Left kidney (tissue), 2 donors: ENCODE data around the gene TMEM200B. TPM values are rescaled to one million over a fixed set of nuclear protein-coding genes. Genes with fewer than 3 reads are reported as not detected.
A peak's percentile ranks its signal among the peaks of the same experiment; 100 is the strongest.
"Not testable (repeated sequence)": the region's sequence is repeated elsewhere in the genome, so short reads cannot be mapped to it uniquely, and the experiment has no call there.

Experiments
- DNase-seq: peaks from one replicate; pipeline ENCODE4 v3.0.0-alpha.2; 2013
- polyA plus RNA-seq: library from polyadenylated mRNA; unstranded; fragments of 120-200 nt; gene quantifications from one replicate; pipeline ENCODE4 v1.2.1, GENCODE V29; 2013; ENCODE audit not compliant: insufficient read length

The TMEM200B gene
- polyA plus RNA-seq, 1 donor = 13.4 TPM

DNA sequence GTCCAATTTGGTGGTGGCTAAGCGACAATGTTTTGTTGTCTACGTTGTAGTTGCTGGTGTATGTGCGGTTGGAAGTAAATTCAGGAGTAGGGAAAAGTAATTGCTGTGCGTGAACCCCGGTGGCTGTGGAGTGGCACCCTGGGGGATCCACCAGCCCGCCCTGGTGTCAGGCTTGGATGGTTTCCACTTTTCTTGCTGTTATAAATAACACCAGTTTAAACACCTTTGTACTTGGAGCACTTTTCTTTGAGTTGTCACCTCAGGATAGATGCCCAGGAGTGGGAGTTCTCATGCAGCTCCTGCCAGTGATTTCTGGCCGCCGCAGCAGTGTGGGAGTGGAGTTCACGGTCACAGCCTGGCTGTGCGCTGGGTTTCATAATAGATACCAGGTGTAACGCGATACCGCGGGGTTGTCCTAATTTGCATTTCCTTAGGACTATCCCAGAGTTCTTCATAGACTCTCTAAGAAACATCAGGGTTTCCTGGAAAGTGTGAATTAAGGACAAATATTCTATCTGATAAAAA is 12.8 kb upstream of the TMEM200B start:
- DNase-seq = peak; percentile 64

DNA sequence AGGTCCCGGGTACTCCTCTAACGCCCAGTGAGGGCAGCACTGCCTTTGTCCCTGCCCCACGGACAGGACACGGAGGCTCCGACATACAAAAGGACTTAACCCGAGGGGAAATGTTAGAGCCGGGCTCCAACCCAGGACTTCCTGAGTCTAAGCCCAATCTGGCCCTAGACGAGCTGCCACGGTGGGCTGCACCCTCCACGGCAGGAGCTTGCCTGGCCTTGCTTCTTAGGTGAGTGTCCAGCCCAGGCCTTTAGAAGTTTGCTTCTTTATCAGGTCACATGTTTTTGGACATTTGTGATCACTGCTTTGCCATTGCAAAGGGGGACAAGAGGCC is 11.0 kb upstream of the TMEM200B start:
- no peak for DNase-seq

DNA sequence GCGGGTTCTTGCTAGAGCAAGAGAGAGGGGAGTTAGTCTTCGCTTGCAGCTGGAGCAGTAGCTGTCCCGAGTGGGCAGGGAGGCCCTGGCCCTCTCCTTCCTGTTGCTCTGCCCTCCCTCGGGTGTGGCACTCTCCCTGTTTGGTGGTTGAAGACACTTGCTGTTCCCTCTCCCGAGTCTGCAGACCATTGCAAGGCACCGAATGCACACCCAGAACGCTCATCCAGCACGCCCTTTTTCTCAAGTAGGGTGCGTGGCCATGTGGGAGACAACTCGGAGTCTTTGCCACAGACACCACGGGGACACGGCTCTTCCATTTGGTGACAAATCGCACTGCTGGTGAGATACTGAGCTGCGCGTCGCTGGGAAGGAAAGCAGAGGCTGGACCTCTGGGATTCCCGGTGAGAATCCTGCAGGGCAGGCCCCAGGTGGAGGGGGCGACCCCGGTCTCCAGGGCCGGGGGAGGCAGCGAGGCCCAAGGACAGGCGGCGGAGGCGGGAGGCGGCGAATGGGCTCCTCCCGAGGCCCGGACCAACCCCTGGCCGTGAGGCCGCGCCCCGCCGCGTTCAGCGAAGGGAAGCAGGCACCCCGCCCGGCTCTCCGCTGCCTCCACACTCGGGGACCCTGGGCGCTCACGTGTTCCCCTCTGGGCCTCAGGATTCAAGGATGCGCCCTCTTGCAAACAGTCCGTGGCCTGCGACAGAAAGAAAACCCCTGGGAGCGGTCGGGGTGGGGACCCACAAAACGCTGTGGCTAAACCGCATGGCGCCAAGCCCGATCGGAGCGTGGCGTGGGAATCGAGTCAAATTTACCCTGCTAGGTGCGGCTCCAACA is 10.4 kb upstream of the TMEM200B start:
- no peak for DNase-seq

DNA sequence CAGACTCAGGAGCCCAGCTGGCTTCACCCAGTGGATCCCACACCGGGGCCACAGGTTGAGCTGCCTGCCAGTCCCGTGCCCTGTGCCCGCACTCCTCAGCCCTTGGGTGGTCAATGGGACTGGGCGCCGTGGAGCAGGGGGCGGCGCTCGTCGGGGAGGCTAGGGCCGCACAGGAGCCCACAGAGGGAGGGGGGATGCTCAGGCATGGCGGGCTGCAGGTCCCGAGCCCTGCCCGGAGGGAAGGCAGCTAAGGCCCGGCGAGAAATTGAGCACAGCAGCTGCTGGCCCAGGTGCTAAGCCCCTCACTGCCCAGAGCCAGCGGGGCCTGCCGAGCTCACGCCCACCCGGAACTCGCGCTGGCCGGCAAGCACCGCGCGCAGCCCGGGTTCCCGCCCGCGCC is 7.4 kb upstream of the TMEM200B start:
- not testable (repeated sequence) for DNase-seq

DNA sequence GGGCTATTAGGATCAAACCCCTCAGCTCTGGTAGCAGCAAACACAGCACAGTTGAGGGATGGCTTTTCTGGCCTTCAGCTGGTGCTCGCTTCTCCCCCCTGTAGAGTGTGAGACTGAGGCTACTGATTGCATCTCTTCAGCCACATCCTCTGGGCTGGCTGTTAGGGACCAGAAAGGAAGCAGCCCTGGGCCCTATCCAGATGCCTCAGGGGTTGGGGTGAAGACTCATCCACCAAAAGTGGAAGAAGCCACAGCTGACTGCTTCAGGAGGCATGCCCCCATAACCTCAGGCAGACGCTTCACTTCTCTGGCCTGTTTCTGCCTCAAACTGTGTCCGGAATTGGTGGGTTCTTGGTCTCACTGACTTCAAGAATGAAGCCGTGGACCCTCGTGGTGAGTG is 6.2 kb upstream of the TMEM200B start:
- no peak for DNase-seq

DNA sequence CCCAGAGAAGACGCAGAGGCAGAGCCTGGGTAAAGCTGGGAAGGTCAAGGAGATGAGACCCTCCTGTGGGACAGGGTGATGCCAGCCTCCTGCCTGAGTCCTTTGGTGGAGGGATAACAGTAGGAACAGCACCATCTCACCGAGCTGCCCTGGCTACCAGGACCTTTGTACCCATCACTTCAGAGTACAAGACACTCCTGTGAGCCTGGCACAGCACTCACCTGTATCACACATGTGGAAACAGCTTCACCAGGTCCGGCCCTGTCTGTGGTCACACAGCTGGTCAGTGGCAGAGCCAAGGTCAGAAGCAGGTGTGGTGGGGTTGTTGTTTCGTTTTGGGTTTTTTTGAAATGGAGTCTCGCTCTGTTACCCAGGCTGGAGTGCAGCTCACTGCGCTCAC is 5.0 kb upstream of the TMEM200B start:
- DNase-seq = no peak

DNA sequence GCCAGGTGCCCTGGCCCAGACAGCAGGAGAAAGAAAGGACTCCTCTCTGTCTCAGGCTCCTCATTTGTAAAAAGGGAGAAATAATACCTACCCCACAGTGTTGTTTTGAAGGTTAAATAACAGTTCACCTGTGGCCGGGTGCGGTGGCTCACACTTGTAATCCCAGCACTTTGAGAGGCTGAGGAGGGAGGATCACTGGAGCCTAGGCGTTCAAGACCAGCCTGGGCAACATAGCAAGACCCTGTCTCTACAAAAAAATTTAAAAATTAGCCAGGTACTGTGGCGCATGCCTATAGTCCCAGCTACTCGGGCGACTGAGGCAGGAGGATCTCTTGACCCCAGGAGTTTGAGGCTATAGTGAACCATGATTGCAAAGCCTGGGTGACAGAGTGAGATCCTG is 2.5 kb upstream of the TMEM200B start:
- no peak for DNase-seq

DNA sequence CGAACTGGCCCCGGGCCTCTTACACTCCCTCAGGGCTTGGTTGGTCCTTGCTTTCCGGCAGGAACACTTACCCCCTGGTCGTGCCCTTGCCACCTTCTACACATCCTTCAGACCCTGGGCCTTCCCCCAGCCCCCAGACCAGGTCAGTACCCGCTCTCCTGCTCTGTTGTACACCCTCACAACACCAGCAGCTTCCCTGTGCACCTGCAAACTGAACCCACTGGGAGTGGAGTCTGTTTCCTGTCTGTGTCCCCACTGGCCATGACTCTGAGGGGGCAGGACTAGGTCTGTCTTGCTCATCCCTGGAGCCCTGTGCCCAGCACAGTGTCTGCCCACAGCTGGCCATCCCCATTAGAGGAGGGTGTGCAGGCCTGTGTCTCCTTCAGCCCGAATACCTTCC is 2.1 kb upstream of the TMEM200B start:
- no peak for DNase-seq

DNA sequence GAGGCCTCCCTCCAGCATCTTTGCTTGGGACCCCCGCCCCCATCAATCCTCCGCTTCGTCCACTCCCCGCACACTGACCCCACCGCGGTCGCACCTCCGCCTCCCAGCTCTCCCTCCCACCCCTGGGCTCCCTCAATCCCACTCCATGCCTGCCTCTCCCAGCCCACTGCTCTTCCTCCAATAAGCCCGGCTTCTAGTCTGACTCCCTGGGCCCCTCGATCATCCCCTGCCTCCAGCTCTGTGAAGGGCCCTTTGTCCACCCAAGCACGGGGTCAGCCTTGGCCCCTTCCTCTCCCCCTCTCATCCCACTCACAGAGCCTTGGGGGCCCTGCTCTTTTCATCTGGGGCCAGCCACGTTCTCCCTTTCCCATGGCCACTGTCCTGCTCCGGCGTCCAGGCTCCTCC is 1.5 kb upstream of the TMEM200B start:
- DNase-seq = no peak

DNA sequence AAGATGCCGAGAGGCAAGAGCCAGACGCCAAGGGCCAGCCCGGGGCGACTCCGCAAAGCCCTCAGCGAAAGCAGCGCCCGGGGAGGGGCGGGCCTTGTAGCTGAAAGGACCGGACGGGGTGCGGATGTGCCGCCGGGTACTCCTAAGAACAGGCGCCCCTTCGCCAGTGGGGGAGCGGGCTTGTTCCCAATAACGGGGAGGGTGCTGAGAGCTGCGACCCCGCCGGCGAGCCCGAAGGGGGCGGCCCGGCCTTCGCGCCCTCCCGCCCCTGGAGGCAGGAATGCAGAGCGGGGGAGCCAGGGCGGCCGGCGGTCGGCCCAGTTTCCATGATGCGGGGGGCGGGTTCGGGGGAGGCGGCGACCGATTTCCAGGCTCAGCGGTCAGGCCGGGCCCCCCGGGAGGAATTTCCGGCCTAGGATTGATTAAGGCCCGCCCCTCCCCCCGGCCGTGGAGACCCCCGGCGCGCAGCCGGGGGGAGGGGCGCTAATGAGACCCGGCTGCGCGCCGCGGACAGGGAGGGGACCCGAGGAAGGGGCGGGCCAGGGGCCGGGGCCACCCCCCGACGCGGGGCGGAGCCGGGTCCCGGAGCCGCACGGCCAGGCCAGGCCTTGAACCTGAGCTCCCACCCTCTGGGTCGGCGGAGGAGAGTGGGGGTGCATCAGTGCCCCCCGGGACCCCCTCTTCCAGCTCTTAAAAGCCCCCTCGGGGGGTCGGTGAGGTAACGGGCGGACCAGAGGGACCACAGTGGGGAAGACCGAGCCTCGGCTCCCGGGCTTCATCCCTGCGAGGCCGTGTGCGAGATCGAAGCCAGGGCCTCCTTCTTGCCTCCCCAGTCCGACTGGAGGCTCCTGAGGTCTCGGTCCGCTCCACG is 898 bp upstream of the TMEM200B start:
- DNase-seq = peak; percentile 87

DNA sequence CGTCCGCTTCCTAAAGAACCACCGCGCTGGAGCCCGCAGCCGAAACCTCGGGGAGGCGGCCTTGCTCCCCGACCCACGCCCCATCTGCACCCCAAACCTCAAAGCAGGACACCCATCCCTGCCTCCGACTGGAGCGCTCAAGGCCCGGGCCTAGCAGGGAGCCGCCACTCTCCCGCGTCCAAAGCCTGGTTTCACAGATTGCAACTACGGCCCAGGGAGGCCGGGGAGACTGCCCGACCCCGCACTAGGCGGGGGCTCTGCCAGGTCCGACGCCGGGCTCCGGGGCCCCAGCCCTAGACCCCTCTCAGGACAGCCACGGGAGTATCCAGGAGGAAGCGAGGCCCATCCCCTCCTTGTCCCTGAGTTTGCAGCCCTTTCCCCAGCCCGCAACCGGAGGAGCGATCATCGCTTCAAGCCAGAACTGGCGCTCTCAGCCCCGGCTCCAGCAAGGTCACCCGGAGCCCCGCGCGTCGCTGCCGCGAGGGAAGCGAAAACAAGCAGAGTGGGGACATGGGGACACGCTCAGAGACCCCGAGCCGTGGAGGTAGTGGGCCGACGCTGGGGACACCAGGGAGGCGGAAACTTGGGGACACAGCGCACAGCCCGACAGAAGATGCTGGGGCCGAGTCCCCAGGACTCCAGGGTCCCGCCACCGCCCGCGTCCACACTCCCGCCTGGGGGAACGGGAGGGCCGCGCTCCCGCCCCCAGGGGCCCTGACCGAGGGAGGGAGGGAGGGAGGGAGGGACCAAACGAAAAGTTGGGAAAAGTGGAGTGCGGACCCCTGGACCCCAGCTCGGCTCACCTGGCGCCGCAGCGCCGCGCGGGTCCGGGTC is 433 bp downstream of the TMEM200B start:
- no peak for DNase-seq

DNA sequence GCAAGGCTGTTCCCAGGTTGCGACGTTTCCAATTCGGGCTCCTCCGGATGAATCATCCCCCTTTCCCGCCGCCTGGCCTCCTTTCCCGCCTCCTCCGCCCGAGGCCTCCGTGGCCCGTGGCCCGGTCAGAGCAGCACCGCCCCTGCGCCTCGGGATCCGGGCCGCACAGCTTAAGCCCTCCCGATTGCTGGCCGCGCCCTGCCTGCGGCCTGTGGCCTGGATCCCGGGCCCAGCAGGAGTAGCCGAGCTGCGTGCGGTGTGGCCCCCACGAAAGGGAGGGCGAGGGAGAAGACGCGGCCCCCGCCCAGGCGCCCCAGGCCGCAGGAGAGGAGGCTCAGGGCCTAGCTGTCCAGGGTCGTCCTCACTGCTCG is 1.0 kb downstream of the TMEM200B start:
- no peak for DNase-seq

DNA sequence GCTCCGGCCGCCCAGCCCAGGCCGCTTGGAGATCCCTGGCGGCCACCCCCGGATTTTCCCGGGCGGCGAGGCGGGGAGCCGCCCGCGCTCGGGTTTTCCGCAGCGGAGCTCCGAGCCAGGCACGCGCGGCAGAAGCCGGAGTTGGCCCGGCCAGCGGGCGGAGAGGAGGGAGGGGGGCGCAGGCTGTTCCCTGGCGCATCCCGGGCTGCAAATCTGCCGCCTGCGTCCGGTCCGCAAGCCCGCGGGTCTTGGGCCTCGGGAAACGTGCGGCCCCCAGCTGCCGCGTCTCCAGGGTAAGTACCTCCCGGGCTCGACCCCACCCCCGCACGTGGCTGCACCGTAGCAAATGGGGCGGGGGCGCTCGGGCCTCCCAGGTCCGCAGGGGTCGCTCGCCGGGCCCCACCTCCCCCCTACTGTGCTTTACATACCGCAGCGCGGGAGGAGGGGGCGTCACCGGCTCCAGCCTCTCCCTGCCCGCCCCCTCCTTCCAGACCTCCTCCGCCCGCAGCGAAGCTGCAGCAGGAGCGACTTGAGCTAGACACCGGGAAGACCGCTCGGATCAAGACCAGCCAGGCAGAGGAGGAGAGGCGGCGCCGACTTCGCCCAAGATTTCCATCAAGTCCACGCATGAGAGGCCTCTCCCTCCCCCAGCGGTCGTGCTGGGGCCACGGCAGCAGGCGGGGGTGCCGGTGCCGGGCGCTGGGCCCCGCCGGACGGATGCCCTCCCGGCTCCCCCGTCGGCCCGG is 1.6 kb downstream of the TMEM200B start:
- no peak for DNase-seq

DNA sequence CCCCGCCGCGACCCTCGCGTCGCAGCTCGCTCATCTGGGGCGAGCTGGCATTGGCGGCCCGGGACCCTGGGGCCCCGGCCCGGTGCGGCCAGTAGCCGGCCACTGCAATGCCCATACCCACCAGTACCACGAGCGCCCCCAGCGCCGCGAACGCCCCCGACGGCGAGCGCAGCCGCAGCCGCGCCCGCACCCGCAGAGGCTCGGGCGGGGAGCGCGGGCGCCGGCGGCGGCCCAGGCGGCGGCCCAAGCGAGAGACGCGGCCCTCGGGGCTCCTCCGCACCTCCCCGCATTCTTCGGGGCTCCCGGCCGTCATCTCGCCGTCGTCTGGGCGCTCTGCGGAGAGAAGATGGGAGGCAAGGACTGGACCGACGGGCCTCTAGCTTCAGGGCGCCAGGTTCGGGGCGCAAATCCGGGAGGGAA is 2.2 kb downstream of the TMEM200B start:
- DNase-seq = no peak

DNA sequence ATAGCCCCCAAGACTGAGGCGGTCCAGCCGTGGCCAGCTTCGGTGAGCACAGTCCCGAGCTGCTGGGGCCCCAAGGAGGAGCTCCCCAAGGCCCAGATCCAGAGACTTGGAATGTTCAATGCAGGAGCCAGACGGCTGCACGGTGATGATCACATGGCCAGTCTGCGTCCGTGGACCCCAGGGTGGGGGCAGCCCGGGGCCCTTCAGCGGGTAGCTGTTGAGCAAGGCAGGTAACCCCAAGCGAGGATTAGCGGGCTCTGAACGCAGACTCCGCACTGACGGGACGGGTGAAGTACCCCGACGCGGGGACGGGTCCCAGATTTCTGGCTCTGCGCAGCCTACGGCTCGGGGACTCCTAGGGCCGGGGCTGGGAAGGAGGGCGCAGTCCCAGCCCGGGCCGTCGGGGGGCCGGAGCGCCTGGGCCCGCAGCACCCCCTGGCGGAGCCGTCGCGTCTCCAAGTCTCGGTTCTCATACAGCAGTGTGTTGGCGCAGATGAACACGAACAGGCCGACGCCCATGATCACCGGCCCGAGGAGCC is 2.7 kb downstream of the TMEM200B start:
- no peak for DNase-seq

DNA sequence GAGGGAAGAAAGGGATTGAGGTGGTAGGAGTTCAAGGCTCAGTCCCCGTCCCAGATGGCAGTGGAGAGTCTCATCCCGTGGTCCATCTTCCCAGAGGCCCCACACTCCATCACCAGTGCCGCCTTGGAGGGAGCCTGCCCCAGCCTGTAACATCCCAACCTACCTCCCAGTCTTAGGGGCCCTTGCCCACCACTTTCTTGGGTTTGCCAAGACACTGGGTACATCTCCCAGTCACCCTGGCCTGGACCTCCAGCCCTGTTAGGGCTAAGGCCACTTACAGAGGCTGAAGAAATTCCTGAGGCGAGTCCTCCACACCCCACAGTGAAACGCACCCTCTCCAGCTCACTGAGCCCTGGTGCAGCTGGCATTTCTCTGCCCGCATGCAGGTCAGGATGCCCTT is 3.3 kb downstream of the TMEM200B start:
- DNase-seq = no peak

DNA sequence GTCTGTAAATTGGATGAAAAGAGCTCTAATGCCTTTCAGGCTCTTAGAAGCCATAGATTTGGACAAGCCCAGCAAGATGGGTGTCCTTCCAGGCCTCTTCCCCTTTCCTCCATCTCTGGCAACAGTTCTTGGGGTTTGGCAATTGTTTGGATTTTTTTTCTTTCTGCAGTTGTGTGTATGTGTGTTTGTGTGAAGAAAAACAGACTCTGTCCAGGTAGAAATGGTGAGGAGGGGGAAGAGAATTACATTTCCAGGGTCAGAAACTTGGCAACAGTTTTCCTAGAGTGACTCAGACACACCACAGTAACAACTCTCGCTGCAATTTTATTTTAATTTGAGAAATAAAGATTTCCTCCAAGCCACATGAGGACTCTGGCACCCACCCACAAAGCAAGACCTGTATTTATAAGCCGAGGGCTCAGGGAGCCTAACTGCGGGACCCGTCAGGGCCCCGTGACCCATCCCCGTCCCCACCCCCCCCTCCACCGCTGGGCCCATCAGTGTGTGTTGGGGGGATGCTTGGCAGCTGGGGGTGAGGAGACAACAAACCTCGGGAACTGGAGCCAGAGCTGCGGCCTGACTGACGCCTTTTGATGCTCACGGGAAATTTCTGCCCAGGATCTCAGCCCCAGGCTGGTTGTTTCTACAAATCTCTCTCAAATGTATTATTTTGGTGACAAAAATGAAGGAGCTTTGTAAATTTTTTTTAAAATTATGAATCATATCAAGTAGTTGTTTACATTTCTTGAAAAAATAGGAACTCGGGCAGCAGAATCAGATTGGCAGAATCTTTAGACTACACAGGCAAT is 4.4 kb downstream of the TMEM200B start:
- no peak for DNase-seq

DNA sequence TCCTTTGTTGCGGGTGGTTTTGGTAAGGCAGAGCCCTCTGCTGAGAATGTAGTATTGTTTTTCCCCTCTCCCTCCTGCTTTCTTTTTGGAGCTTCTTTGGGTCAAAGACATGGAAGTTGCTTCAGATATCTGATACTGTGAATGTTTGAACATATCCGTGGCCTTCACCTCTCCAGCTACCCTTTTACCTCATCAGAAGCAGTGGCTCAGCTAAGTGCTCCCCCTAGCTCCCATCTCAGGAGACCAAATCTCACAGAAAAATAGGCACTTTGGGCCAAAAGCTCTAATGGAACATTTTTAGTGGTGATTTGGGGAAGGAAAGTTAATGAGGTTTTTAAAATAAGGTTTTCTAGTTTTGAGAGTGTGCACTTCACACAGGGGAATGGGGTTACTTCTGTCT is 6.3 kb downstream of the TMEM200B start:
- no peak for DNase-seq

DNA sequence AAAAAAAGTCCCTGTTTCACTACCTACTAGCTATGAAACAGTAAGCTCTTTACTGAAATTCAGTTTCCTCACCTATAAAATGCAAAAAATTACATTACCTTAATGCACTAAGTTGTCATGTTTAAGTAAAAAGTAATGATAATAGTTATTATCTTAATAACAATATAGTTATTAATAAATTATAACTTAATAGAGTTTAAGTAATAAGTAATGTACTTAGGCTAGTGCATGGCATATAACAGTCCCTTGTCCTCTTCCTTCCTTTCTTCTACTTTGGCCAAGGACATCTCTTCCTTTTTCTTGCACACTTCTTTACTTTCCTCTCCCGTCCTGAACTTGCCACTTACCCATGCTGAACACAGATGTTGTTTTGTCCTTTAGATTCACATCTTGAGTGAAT is 9.0 kb downstream of the TMEM200B start:
- DNase-seq = no peak

DNA sequence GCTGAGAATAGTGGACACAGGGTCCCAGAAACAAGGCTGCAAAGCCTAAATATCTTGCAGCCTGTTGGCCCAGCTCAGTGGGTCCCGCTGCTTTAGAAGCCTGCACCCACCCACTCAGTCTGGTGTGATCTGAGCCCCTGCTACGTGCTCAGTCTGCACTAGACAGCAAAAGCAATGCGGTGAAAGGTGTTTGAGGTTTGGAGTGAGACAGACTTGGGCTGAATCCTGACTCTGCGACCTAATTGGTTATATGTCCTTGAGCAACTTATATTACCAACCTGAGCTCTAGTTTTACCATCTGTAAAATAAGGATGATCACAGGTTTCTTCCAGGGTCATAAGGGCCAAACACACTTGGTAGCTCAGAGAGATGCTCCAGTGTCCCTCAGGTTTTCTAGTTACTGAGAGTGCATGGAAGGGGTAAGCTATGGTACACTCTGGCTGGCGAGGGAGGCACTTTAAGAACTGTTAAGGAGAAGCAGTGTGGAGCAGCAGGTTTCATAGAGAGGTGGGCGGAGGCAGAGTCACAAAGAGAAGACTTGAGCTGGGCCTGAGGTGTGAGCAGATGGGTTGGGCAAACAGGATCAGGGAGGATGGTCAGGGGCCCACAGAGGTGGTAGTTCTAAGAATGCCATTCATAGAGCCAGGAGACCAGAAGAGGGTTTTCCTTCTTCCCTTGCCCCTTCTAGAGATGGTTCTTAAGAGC is 10.1 kb downstream of the TMEM200B start:
- DNase-seq = no peak
